Nephron progenitor cell (in vitro differentiated cells): ENCODE results near the gene AMOTL2.

ENCODE experiments used
- DNase-seq: peaks from one replicate; pipeline ENCODE4 v3.0.0; 2021
- H3K27ac Mint-ChIP-seq: 2 replicates; pipeline ENCODE4 v1.8.0; 2021; ENCODE audit warnings: mild to moderate bottlenecking, moderate library complexity, mixed read lengths
- H3K27me3 Mint-ChIP-seq: 2 replicates; pipeline ENCODE4 v1.8.0; 2021; ENCODE audit warnings: mild to moderate bottlenecking, low read depth, mixed read lengths; ENCODE audit not compliant: poor library complexity
- H3K36me3 Mint-ChIP-seq: 2 replicates; pipeline ENCODE4 v1.8.0; 2021; ENCODE audit warnings: low read depth, mixed read lengths
- H3K4me1 Mint-ChIP-seq: 2 replicates; pipeline ENCODE4 v1.8.0; 2021; ENCODE audit warnings: mixed read lengths
- H3K4me3 Mint-ChIP-seq: 2 replicates; pipeline ENCODE4 v1.8.0; 2021; ENCODE audit warnings: mild to moderate bottlenecking, moderate library complexity, mixed read lengths
- H3K9me3 Mint-ChIP-seq: 2 replicates; pipeline ENCODE4 v1.8.0; 2021; ENCODE audit warnings: mild to moderate bottlenecking, moderate library complexity, mixed read lengths
- CTCF ChIP-seq: fragments of 200-600 bp; sonication (generic); IDR thresholded peaks from 2 replicates; pipeline ENCODE4 v1.5.0; 2021; ENCODE audit warnings: antibody characterized with exemption

The AMOTL2 gene

GRCh38 chr3:134331811-134332199 lies 42.4 kb downstream of the AMOTL2 start:
- Mint-ChIP-seq H3K27ac (no peak overlapping the region), H3K36me3 (no peaks in the 10 kb centered on the region), H3K4me3 (no peak overlapping the region), H3K9me3 (no peaks in the 10 kb centered on the region), H3K4me1 (peaks cover 59% of the 10 kb centered on the region), H3K27me3 (peaks cover 12% of the 10 kb centered on the region)
- no peak for DNase-seq
- TF ChIP-seq CTCF = no peak

GRCh38 chr3:134330883-134331810 lies 43.1 kb downstream of the AMOTL2 start:
- peaks cover 12% of the 10 kb centered on the region for H3K27me3 Mint-ChIP-seq
- H3K9me3 Mint-ChIP-seq = no peaks in the 10 kb centered on the region
- no peak for TF ChIP-seq CTCF
- H3K36me3 Mint-ChIP-seq = no peaks in the 10 kb centered on the region
- H3K27ac Mint-ChIP-seq = peak overlapping the region; percentile 17
- H3K4me1 Mint-ChIP-seq = peaks cover 60% of the 10 kb centered on the region
- no peak for DNase-seq
- H3K4me3 Mint-ChIP-seq = no peak overlapping the region

- no peaks in the 10 kb centered on the region for H3K36me3 Mint-ChIP-seq
- H3K27me3 Mint-ChIP-seq = peaks cover 10% of the 10 kb centered on the region
- no peak overlapping the region for H3K27ac Mint-ChIP-seq
Observed at GRCh38 chr3:134328846-134329245, 45.4 kb downstream of the AMOTL2 start.

GRCh38 chr3:134328147-134328591 lies 46.1 kb downstream of the AMOTL2 start:
- no peak overlapping the region for H3K4me3 Mint-ChIP-seq
- peaks cover 9% of the 10 kb centered on the region for H3K27me3 Mint-ChIP-seq
- no peaks in the 10 kb centered on the region for H3K36me3 Mint-ChIP-seq
- no peak overlapping the region for H3K27ac Mint-ChIP-seq
- peaks cover 62% of the 10 kb centered on the region for H3K4me1 Mint-ChIP-seq
- H3K9me3 Mint-ChIP-seq = no peaks in the 10 kb centered on the region
- DNase-seq = no peak
- TF ChIP-seq CTCF = no peak

More at GRCh38 chr3:134328846-134329245, 45.4 kb downstream of the AMOTL2 start:
- H3K4me3 Mint-ChIP-seq = no peak overlapping the region
- no peak for TF ChIP-seq CTCF
- peaks cover 69% of the 10 kb centered on the region for H3K4me1 Mint-ChIP-seq
- no peaks in the 10 kb centered on the region for H3K9me3 Mint-ChIP-seq
- no peak for DNase-seq

GRCh38 chr3:134327594-134327975 lies 46.7 kb downstream of the AMOTL2 start:
- no peak overlapping the region for H3K4me3 Mint-ChIP-seq
- no peak overlapping the region for H3K27ac Mint-ChIP-seq
- H3K9me3 Mint-ChIP-seq = no peaks in the 10 kb centered on the region
- TF ChIP-seq CTCF = no peak
- H3K36me3 Mint-ChIP-seq = no peaks in the 10 kb centered on the region
- H3K27me3 Mint-ChIP-seq = peaks cover 13% of the 10 kb centered on the region
- no peak for DNase-seq
- H3K4me1 Mint-ChIP-seq = peaks cover 56% of the 10 kb centered on the region
